ENCODE data around the gene ZBTB49. TPM values are rescaled to one million over a fixed set of nuclear protein-coding genes. Genes with fewer than 3 reads are reported as not detected.

ZBTB49 gene
- total and polyA plus RNA-seq, 2 of the 13 experiments (the other 11 are each of a cell fraction or from before 2014, with no cell fraction given): 3.3 to 4.3 TPM

DNA sequence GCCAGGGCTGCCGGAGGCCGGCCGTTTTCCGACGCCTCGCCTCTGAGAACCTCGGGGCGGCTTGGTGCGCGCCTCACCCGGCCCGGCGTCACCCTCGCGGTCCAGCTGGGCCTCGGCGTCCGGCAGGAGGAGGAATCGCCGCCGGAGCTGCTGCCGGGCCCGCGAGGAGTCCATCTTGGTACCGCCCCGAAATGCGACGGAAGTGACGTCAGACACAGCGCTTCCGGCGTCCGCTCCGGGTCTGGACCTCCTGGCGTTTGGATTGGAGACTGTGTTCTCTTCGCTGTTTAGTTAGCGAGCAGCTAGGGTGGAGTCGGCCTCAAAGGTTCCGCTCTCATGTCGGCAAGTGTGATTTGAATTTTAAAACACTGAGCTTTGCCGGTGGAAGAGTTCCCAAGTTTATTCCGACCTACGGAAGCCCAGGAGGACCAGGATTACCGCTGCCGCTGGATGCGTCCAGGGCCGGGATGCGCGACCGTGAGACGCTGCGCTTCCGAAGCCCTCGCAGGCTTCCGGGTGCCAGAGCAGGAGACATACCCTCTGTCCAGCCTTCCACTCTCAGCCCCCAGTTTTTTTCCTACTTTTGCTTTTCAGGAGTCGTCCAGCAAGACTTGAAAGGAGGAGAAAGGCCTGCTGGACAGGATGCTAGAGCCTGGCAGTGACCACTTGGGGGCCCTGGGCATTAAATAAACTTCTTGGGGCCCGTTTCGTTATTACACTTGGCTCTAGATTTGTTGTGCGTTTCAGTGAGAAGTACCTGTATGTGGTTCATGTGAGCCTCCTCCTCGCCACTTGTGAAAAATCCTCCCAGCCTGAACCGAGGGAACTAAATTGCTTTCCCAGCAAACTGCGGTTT lies 41.8 kb upstream of the ZBTB49 start, which contains the start of gene TMEM128 (continued):
- peak; percentile 51; the same call in 1 of the 2 replicates for TF ChIP-seq ARNT2 (CRISPR knock-in tag; IDR thresholded peaks at IDR 0.05; ENCODE audit: low read depth)
- no peak for TF ChIP-seq DDIT3 (CRISPR knock-in tag; IDR thresholded peaks at IDR 0.05)
- no peak for TF ChIP-seq NFATC3 (CRISPR knock-in tag; IDR thresholded peaks at IDR 0.05)
- TF ChIP-seq ELK4 (CRISPR knock-in tag; IDR thresholded peaks at IDR 0.05; ENCODE audit: borderline replicate concordance): no peak
- 0 out of 2 replicates have a peak, but pooled peaks have one; percentile 51 for TF ChIP-seq ZNF563 (CRISPR knock-in tag; IDR thresholded peaks at IDR 0.05)
- TF ChIP-seq ERF (CRISPR knock-in tag; IDR thresholded peaks at IDR 0.05): peak; percentile 76
- TF ChIP-seq ZNF317 (CRISPR knock-in tag; IDR thresholded peaks at IDR 0.05): peak; percentile 75; the same call in 1 of the 2 replicates
- TF ChIP-seq, protein P1, sequence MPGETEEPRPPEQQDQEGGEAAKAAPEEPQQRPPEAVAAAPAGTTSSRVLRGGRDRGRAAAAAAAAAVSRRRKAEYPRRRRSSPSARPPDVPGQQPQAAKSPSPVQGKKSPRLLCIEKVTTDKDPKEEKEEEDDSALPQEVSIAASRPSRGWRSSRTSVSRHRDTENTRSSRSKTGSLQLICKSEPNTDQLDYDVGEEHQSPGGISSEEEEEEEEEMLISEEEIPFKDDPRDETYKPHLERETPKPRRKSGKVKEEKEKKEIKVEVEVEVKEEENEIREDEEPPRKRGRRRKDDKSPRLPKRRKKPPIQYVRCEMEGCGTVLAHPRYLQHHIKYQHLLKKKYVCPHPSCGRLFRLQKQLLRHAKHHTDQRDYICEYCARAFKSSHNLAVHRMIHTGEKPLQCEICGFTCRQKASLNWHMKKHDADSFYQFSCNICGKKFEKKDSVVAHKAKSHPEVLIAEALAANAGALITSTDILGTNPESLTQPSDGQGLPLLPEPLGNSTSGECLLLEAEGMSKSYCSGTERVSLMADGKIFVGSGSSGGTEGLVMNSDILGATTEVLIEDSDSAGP (CRISPR knock-in tag; IDR thresholded peaks at IDR 0.05; ENCODE audit: borderline replicate concordance): peak; percentile 88; the same call in 1 of the 2 replicates
- TF ChIP-seq GABPB1 (CRISPR knock-in tag; IDR thresholded peaks at IDR 0.05): peak; percentile 100
- TF ChIP-seq, protein P2, sequence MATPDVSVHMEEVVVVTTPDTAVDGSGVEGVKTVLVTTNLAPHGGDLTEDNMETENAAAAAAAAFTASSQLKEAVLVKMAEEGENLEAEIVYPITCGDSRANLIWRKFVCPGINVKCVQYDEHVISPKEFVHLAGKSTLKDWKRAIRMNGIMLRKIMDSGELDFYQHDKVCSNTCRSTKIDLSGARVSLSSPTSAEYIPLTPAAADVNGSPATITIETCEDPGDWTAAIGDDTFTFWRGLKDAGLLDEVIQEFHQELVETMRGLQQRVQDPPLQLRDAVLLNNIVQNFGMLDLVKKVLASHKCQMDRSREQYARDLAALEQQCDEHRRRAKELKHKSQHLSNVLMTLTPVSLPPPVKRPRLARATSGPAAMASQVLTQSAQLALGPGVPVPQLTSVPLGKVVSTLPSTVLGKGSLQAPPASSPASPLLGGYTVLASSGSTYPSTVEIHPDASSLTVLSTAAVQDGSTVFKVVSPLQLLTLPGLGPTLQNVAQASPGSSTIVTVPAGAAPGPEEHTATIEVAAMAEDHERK (CRISPR knock-in tag; IDR thresholded peaks at IDR 0.05; ENCODE audit: low read depth): 0 out of 2 replicates have a peak, but pooled peaks have one; percentile 17
- no peak for TF ChIP-seq ZNF652 (CRISPR knock-in tag; IDR thresholded peaks at IDR 0.05; ENCODE audit: borderline replicate concordance, low read depth)
- TF ChIP-seq ZNF616 (CRISPR knock-in tag; IDR thresholded peaks at IDR 0.05; ENCODE audit: low read depth): no peak
- TF ChIP-seq ZNF567 (CRISPR knock-in tag; IDR thresholded peaks at IDR 0.05; ENCODE audit: borderline replicate concordance): no peak
- TF ChIP-seq ZNF562 (CRISPR knock-in tag; IDR thresholded peaks at IDR 0.05; ENCODE audit: borderline replicate concordance): no peak
- TF ChIP-seq, protein P3, sequence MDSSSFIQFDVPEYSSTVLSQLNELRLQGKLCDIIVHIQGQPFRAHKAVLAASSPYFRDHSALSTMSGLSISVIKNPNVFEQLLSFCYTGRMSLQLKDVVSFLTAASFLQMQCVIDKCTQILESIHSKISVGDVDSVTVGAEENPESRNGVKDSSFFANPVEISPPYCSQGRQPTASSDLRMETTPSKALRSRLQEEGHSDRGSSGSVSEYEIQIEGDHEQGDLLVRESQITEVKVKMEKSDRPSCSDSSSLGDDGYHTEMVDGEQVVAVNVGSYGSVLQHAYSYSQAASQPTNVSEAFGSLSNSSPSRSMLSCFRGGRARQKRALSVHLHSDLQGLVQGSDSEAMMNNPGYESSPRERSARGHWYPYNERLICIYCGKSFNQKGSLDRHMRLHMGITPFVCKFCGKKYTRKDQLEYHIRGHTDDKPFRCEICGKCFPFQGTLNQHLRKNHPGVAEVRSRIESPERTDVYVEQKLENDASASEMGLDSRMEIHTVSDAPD (CRISPR knock-in tag; IDR thresholded peaks at IDR 0.05): no peak; the same call in 1 of the 2 replicates
- no peak for TF ChIP-seq SMARCE1 (IDR thresholded peaks at IDR 0.05; ENCODE audit: borderline replicate concordance)
- no peak for TF ChIP-seq TRIM24 (CRISPR knock-in tag; IDR thresholded peaks at IDR 0.05)
- TF ChIP-seq PTBP1 (IDR thresholded peaks at IDR 0.05; ENCODE audit: low read depth, low read length, poor library complexity, severe bottlenecking): no peak
- TF ChIP-seq KDM5A (IDR thresholded peaks at IDR 0.05; ENCODE audit: borderline replicate concordance, low read length): peak; percentile 98
- no peak for TF ChIP-seq ZFP36L1 (CRISPR knock-in tag; IDR thresholded peaks at IDR 0.05)
- TF ChIP-seq ADNP (CRISPR knock-in tag; IDR thresholded peaks at IDR 0.05): no peak
- no peak for TF ChIP-seq ZNF3 (CRISPR knock-in tag; IDR thresholded peaks at IDR 0.05)
- no peak for TF ChIP-seq ZNF251 (CRISPR knock-in tag; IDR thresholded peaks at IDR 0.05)
